ENCODE data around the gene RNF217.
"Not testable (repeated sequence)": the region's sequence is repeated elsewhere in the genome, so short reads cannot be mapped to it uniquely, and the experiment has no call there.

RNF217 gene

DNA sequence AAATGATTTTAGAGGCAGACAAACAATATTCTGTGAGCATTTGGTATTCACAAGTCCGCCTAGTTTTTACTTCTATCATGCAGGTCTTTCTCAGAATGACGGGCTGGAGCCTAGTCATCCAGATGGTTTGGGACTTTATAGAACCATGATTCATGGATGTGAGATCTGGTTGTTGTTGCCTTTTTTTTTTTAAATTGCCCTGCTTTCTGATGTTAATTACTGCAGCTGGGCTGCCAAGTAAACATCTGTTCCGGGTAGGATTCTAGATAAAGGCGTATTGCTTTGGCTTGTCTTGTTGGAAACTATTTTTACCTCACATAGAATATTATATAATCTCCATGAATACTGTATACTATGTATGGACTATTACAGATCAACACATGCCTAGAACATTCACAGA is 58.1 kb downstream of the RNF217 start:
- DNase-seq = no peak

DNA sequence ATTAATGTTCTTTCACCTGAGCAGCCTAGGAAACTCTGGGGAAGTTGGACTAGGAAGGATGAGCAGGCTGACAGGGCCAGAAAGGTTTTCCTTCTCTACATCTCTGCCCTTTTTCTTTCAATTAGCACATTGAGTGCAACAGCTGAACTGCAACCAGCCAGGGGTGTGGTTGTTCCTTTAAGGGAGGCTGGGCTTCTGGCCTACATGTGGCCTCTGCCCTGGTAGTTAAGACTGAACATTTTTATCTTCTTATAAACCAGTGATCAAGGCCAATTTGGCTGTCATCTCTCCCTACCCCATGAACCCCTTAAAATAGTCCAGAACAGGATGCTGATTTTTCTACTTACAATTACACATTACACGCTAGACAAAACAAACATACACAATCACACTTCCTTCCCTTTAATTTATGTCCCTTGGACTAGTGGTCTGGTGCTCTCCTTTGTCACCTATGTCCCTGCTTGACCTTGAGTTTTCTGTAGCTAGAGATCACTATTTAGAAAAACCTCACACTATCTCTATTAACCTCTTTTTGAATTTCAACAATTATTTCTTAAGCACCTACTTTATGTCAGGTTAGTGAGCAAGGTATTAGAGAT is 60.3 kb downstream of the RNF217 start:
- DNase-seq = no peak

DNA sequence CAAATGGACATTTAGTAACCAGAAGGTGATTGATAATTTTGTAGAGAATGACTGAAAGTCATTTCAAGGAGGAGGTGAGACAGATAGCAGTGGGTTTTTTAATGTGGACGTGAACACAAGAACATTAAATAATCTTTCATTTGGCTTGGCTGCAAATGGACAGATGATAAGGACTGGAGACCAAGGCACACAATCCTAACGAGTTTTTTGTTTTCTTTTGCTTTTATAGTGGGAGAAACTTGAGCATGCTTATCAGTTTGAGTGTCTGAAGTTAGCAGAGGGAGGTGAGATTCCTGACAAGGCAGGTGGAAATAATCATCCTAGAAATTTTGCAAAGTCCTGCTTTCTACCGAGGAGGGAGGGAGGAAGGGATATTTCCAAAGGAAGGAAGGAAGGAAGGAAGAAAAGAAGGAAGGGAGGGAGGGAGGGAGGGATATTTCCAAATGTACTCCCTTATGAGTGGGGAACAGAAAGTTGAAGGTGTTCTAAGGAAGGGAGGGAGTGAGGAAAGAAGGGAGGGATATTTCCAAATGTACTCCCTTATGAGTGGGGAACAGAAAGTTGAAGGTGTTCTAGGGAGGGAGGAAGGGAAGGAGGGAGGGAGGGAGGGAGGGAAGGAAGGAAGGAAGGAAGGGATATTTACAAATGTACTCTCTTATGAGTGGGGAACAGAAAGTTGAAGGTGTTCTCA is 63.1 kb downstream of the RNF217 start:
- no peak for DNase-seq

DNA sequence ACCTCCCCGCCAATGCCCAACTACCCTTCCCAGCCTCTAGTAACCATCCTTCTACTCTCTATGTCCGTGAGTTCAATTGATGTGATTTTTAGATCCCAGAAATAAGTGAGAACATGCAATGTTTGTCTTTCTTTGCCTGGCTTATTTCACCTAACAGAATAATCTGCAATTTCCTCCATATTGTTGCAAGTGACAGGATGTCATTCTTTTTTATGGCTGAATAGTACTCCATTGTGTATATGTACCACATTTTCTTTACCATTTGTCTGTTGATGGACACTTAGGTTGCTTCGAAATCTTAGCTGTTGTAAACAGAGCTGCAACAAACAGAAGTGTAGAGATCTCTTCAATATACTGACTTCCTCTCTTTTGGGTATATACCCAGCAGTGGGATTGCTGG is 65.0 kb downstream of the RNF217 start:
- no peak for DNase-seq

DNA sequence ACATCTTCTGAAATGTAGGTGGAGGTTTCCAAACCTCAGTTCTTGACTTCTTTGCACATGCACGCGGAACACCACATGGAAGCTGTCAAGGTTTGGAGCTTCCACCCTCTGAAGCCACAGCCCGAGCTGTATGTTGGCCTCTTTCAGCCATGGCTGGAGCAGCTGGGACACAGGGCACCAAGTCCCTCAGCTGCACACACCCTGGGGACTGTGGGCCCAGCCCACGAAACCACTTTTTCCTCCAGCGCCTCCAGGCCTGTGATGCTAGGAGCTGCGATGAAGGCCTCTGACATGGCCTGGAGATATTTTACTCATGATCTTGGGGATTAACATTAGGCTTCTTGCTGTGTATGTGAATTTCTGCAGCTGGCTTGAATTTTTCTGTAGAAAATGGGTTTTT is 68.7 kb downstream of the RNF217 start:
- no peak for DNase-seq

DNA sequence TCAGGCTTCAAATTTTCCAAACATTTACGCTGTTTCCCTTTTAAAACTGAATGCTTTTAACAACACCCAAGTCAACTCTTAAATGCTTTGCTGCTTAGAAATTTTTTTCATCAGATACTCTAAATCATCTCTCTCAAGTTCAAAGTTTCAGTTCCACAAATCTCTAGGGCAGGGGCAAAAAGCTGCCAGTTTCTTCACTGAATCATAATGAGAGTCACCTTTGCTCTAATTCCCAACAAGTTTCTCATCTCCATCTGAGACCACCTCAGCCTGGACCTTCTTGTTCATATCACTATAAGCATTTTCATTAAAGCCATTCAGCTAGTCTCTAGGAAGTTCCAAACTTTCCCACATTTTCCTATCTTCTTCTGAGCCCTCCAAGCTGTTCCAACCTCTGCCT is 69.1 kb downstream of the RNF217 start:
- no peak for DNase-seq

DNA sequence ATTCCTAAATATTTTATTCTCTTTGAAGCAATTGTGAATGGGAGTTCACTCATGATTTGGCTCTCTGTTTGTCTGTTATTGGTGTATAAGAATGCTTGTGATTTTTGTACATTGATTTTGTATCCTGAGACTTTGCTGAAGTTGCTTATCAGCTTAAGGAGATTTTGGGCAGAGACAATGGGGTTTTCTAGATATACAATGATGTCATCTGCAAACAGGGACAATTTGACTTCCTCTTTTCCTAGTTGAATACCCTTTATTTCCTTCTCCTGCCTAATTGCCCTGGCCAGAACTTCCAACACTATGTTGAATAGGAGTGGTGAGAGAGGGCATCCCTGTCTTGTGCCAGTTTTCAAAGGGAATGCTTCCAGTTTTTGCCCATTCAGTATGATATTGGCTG is 72.7 kb downstream of the RNF217 start:
- not testable (repeated sequence) for DNase-seq

DNA sequence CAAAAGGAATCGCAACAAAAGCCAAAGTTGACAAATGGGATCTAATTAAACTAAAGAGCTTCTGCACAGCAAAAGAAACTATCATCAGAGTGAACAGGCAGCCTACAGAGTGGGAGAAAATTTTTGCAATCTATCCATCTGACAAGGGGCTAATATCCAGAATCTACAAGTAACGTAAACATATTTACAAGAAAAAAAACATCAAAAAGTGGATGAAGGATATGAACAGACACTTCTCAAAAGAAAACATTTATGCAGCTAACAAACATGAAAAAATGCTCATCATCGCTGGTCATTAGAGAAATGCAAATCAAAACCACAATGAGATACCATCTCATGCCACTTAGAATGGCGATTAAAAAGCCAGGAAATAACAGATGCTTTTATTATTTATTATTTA is 74.2 kb downstream of the RNF217 start:
- not testable (repeated sequence) for DNase-seq

DNA sequence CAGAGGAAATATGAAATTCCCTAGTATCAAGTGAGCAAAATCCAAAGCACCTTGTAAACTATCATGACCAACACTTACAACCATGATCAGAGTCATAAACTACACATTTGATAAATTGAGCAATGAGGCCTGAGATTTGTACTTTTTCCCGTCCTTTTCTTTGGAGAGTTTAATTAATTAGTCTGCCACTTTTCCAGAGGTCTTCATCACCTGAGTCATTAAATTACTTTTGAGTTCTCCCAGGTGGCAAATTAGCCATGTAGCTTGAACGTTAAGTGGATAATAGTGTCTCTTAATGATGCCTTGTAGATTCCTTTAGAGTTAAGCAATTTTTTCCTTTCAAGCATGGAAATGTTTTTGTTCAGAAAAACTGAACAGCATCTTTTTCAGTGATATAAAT is 75.6 kb downstream of the RNF217 start:
- DNase-seq = no peak

DNA sequence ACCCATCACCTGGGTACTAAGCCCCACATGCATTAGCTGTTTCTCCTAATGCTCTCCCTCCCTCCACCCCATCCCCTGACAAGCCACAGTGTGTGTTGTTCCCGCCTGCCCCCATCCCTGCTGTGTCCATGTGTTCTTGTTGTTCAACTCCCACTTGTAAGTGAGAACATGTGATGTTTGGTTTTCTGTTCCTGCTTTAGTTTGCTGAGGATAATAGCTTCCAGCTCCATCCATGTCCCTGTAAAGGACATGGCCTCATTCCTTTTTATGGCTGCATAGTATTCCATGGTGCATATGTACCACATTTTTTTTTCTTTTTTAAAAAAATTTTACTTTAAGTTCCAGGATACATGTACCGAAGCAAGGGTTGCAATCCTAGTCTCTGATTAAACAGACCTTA is 76.7 kb downstream of the RNF217 start:
- DNase-seq = no peak

DNA sequence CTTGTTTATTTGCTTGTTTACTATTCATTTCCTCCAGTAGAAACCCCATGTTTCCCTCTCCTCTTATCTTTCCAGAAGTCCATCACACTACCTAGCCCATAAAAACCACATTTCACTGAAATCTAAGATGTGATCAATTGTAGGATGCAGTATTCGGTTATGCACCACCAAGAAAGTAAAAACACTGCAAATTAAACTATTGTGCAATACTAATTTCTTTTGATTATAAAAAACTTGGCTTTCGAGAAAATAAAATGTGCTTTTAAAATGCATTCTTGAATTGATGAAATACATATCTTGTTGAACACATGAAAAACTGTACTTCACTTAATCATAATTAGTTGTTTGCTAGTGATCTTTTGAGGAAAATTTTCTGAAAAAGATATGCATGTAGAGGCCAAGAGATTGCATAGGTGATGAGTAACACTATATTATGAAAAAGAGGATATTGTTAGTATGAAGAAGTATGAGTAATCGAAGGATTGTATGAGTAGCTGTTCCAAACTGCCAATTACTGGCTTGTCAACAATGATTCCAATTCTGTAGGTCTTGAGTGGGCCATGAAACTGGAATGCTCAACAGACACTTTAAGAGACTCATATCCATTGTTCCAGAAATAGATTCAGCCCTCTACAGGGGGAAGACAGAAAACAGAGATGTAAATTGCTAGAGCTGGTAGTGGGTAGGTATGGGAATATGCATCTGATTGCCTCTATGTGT is 79.7 kb downstream of the RNF217 start:
- DNase-seq = no peak

DNA sequence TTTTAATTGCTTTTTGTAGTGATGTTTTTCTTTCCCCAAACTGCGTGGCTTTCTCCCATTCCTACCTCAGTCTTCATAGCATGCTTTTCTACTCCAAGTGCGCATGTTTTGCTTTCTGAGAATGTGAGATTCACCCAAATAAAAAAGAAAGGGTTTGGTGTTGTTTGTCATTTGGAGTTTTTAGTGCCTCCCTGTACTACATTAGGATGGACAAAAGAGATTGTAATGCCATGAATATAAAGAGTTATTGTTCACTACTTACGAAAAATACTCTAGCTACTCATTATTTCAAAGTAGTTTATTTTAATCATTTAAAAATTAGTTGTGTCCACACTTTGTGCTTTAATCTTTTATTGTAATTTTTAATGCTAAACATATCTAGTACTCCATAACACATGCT is 81.8 kb downstream of the RNF217 start:
- DNase-seq = no peak

DNA sequence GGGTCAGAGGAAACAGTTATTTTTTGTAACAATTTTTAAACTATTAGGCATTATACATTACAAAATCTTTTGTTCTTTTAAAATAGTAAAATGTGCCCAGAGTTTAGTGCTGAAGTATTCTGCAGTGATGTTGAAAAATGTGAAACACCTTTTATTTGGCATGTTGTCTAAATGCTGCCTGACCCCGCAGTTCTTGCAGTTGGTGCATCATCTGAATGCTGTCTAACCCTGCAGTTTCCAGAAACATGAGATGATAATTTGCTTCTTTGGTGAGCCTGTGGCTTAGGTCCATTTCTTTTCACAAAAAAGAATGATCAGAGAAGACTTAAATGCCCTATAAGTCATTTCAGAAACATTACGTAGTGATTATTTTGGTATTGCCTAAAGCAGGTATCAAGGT is 82.4 kb downstream of the RNF217 start:
- no peak for DNase-seq

DNA sequence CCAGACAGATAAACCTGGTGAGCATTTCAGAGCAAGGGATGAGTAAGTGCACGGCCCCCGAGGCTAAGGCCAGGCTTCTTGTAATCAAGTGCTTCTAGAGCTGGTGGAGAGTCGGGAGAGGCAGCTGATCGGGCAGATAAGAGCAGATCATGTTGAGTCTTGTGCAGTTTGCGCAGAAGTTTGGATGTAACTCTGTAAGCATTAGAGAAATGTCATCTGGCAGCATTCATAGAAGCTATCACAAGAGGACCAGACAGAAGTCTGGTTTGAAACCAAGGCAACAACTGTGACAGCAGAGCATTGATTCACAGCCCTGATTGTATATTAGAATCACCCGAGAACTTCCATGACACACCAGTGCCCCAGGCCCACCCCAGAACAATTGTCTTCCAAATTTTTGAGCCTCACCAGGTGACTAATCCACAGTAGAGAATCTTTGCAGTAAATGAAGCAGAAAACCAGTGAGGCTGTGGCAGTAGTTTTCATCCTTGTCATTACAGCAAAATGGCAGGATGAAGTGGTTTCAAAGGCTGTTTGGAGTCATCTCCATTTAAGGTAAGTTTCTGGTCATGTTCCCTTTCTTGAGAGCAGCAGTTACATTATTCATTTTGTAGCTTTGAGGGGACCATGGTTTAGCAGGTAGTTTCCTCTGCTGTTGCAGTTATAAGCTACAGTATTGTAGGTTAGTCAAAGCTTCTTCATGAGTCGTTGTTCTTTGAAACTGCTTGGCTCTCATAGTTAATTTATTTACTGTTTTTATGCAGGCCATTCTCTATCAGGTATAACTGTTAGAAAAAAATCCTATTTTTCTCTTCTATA is 84.1 kb downstream of the RNF217 start:
- no peak for DNase-seq

DNA sequence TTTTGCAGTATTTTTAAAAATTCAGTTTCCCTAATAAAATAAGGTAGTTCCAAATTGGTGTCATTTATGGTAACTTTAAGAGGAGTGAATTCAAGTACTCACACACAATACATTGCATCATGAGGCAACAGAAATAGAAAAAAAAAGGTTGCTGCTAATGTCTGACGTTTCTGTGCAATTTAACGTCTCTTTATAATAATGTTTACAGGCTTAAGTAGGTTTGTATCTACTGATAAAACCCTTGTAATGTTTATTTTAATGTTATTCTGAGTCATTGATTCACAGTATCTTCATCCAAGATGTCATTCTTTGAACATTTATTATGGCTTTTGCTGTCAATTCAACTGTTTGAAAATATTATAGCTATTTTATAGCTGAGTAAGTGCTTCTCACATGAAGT is 86.0 kb downstream of the RNF217 start:
- no peak for DNase-seq

DNA sequence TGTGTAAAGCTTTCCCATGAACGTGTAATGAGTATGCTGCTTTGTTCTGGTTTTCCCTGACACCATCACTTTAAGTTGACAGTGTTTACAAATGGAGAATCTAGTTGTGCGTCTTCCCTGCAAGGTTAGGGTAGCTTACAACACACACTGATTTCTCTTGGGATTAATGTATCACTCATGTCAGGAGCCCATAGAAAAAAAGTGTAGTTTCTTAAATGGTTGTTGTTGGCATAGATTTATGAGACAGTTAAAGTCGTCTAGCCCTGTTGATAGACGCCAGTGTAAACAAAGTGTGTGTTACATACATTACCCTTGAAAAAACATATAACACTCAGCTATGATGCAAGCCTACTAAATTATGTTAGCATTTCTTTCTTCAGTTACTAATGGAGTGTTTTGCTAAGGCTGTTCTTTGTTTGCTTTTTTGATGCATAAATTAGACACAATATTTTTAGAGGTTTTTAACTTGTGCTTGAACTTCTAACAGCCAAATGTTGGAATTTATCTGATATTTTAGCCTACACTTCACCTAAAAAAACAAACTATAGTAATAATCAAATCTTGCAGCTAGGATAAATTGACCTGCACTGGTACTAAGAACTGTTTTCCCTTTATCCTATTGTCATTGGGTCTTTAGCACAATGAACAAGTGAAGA is 88.6 kb downstream of the RNF217 start:
- no peak for DNase-seq

DNA sequence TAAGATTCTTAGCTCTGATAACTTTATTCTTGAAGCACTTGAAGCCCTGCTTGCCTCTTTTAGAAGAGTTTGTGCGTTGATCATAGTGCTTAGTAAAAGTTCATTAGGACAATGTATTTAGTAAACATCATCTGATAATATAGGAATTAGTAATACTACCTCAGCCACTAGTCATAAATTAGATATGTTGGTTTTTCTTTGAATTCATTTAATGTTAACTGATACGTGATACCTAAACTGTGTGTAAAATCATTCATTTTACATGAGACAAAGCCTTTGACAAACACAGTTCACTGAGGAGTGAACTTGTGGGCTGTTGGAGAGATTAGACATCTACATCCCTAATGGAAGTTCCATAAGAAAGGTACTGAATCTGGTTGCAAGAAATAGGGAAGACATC is 91.6 kb downstream of the RNF217 start:
- no peak for DNase-seq

DNA sequence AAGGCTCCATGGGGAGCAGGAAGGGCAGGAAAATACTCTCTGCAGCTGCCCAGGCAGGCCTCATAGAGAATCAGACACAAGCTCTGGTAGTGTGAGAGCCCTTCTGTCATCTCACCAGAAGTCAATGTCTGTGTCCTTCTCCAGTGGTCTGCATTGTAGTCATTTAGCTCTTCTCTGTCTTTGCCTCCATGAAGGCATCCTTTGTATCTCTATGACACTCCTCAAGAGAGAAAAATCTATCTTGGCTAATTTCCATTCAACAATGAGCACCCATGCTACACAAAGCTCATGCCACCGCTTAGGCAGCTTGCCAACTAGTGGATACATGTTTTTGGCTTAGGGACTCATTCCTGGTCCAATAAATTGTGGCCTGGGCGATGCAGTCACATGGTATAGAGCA is 92.1 kb downstream of the RNF217 start:
- no peak for DNase-seq

DNA sequence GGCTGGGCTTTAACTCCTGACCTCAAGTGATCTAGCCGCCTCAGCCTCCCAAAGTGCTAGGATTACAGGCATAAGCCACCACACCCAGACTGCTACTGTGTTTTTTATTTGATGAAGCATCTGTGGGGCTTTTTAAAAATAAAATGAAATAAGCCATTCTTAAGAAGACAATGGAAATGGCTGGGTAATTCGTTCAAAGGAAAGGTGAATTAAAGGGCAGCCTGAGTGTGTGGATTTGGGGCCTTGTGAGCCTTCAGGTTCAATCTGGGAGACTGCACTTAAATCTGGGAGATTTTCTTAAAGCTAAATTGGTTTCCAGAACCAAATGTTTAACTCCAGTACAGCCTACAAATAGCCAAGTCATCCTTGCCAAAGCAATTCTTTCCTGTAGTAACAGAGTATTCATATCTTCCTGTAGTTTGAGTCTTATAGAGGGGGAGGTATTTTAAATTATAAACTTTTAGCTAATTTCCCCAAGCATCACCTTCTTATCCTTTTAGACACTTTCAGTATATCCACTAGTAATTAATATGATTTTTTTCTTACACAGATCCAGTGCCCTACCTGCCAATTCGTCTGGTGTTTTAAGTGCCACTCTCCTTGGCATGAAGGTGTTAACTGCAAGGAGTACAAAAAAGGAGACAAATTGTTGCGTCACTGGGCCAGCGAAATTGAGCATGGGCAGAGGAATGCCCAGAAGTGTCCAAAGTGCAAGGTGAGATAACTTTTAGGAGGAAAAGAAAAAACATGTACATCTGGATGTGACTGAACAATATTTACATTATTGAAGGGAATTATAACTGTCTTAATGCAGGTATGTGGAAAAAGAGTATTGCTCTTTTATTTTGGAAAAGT is 95.4 kb downstream of the RNF217 start:
- DNase-seq = no peak

DNA sequence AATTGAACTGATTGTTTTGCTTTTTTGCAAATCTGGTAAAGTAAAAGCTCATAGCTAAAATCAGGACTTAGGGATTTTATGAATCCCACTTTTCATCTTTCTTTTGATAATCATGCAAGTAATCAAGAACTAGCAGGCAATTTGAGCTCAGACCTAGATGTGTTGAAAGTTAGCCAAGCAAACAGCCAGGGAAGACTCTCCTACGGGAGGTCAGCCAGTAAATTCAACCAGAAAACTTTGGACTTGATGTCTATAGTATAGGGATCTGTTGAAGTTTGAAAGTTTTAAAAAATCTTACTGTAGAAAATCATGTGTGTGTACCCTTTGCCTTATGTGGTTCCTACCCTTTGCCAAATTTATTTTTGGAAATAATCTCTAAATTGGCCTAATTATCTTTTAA is 96.3 kb downstream of the RNF217 start:
- DNase-seq = no peak

DNA sequence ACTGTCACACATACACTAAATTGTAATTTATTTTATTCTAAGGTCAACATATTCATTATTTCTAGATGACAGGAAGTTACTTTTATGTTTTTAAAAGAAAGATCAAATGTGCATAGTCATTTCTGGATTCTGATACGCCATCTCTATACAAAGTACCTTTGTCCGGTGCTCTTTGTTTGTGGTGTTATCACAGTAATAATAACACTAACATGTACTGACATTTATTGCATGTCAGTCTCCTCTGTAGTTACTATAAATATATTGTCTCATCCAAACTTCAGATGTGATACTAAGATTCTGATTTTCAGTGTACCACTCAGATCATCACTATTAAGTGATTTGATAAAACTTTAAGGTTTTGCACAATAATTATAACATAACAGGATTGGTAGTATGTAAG is 101.1 kb downstream of the RNF217 start:
- no peak for DNase-seq

DNA sequence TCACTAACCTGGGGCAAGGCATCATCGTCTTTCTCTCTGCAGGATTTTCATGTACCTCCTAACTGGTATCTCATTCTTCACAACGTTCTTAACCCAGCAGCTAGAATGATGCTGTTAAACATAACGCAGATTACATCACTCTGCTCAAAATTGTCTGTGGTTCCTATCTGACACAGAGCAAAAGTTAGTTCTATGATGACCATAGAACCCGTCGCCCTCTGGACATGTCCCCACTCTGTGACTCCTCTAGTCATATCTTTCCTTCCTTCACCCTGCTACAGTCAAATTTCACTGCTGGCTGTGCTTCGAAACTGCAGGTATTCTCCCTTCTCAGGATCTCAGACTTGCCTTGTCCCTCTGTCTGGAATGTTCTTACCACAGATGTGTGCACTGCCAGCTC is 103.9 kb downstream of the RNF217 start:
- no peak for DNase-seq

Data from activated CD4-positive, alpha-beta T cell treated with anti-CD3 and anti-CD28 coated beads for 1 hour (primary cell).